Measurements from ENCODE around the gene CENPF.

The CENPF gene

DNA sequence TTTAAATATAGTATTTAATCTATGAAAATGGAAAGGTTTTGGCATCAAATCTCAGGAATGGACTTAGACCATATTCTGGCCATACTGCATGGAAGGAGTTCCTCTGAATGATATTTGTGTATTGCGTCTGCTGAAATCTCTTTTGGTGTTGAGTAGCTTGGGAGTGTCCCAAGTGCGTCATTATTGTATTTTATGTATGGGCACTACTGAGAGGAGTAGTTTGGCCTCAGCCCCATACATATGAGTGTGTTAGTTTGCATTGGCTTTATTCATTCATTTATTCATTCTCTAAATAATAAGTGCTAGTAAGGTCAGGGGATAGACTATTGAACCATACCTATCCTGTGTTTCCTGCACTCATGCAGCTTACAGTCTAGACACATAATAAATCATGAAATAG is 46.6 kb downstream of the CENPF start:
- Histone ChIP-seq H3K79me2 (ENCODE audit: control insufficient read depth, low read length) (no peaks in the 10 kb centered on the region), H3K27me3 (ENCODE audit: control insufficient read depth, low read length) (no peaks in the 10 kb centered on the region), H3F3A (ENCODE audit: control insufficient read depth, insufficient read depth) (no peaks in the 10 kb centered on the region), H3K9me3 (ENCODE audit: control insufficient read depth, insufficient read depth, low read length) (no peaks in the 10 kb centered on the region), H3K4me3 (ENCODE audit: low read length) (no peak overlapping the region), H4K20me1 (ENCODE audit: control insufficient read depth, insufficient read depth, low read depth, low read length) (0 out of 2 replicates have a peak, but pooled peaks cover 3% of the 10 kb centered on the region), H3K4me1 (ENCODE audit: control insufficient read depth, low read length) (no peaks in the 10 kb centered on the region), H3K4me2 (ENCODE audit: low read length) (no peak overlapping the region), H3K9me2 (replicated peaks; ENCODE audit: control insufficient read depth, low read length) (no peaks in the 10 kb centered on the region), H3K36me3 (ENCODE audit: control insufficient read depth, low read length) (peaks cover 95% of the 10 kb centered on the region), H3K27ac (ENCODE audit: low read depth, low read length) (no peak overlapping the region)
- TF ChIP-seq, protein P1, sequence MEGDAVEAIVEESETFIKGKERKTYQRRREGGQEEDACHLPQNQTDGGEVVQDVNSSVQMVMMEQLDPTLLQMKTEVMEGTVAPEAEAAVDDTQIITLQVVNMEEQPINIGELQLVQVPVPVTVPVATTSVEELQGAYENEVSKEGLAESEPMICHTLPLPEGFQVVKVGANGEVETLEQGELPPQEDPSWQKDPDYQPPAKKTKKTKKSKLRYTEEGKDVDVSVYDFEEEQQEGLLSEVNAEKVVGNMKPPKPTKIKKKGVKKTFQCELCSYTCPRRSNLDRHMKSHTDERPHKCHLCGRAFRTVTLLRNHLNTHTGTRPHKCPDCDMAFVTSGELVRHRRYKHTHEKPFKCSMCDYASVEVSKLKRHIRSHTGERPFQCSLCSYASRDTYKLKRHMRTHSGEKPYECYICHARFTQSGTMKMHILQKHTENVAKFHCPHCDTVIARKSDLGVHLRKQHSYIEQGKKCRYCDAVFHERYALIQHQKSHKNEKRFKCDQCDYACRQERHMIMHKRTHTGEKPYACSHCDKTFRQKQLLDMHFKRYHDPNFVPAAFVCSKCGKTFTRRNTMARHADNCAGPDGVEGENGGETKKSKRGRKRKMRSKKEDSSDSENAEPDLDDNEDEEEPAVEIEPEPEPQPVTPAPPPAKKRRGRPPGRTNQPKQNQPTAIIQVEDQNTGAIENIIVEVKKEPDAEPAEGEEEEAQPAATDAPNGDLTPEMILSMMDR (IDR thresholded peaks at IDR 0.05; ENCODE audit: low read depth, low read length, poor library complexity, severe bottlenecking) = no peak
- no peak for TF ChIP-seq EZH2phosphoT487 (IDR thresholded peaks at IDR 0.05; ENCODE audit: borderline replicate concordance, low read length)

DNA sequence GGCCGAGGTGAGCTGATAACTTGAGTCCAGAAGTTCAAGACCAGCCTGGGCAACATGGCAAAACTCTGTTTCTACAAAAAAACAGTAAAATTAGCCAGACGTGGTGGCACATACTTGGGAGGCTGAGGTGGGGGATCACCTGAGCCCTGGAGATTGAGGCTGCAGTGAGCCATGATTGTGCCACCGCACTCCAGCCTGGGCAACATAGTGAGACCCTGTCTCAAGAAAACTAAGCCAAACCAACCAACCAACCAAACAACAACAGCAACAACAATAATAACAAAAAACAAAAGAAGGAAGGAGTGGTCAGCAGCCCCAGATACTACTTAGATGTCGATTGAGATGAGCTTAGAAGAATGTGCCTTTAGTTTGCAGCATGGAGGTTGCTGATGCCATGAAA is 47.7 kb downstream of the CENPF start:
- H3K36me3 ChIP-seq (ENCODE audit: control insufficient read depth, low read length) = peaks cover 95% of the 10 kb centered on the region

DNA sequence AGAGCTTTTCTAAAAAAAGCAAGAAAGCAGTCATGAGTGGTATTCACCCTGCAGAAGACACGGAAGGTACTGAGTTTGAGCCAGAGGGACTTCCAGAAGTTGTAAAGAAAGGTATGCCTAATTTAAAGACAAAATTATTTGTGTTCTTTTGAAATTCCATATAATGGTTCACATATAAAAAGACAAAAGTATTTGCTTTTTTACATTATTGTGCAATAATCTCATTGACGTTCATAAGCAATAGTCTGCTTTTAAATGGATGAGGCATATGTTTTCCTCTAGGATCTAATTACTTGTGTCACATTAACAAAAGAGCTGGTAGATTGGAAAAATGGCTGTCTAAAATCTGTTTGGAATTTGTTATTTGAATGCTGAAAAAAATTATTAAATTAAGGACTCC is 54.3 kb downstream of the CENPF start:
- H3K79me2 ChIP-seq (ENCODE audit: control insufficient read depth, low read length) = peaks cover 3% of the 10 kb centered on the region
- no peaks in the 10 kb centered on the region for H3K9me2 ChIP-seq (replicated peaks; ENCODE audit: control insufficient read depth, low read length)
- no peaks in the 10 kb centered on the region for H3K27me3 ChIP-seq (ENCODE audit: control insufficient read depth, low read length)
- H3K4me2 ChIP-seq (ENCODE audit: low read length) = no peak overlapping the region
- H4K20me1 ChIP-seq (ENCODE audit: control insufficient read depth, insufficient read depth, low read depth, low read length) = 0 out of 2 replicates have a peak, but pooled peaks cover 5% of the 10 kb centered on the region
- no peaks in the 10 kb centered on the region for H3K4me1 ChIP-seq (ENCODE audit: control insufficient read depth, low read length)
- H3K9me3 ChIP-seq (ENCODE audit: control insufficient read depth, insufficient read depth, low read length) = no peaks in the 10 kb centered on the region
- H3K4me3 ChIP-seq (ENCODE audit: low read length) = no peak overlapping the region
- peaks cover 98% of the 10 kb centered on the region for H3K36me3 ChIP-seq (ENCODE audit: control insufficient read depth, low read length)
- no peaks in the 10 kb centered on the region for H3F3A ChIP-seq (ENCODE audit: control insufficient read depth, insufficient read depth)
- TF ChIP-seq, protein P1 (IDR thresholded peaks at IDR 0.05; ENCODE audit: low read depth, low read length, poor library complexity, severe bottlenecking) = no peak
- no peak overlapping the region for H3K27ac ChIP-seq (ENCODE audit: low read depth, low read length)

More for the DNA sequence above, 47.7 kb downstream of the CENPF start:
- Histone ChIP-seq H3K79me2 (ENCODE audit: control insufficient read depth, low read length) (no peaks in the 10 kb centered on the region), H3K4me2 (ENCODE audit: low read length) (no peak overlapping the region), H3K9me3 (ENCODE audit: control insufficient read depth, insufficient read depth, low read length) (no peaks in the 10 kb centered on the region), H3K4me3 (ENCODE audit: low read length) (no peak overlapping the region), H3K27me3 (ENCODE audit: control insufficient read depth, low read length) (no peaks in the 10 kb centered on the region), H3K4me1 (ENCODE audit: control insufficient read depth, low read length) (no peaks in the 10 kb centered on the region), H3K27ac (ENCODE audit: low read depth, low read length) (no peak overlapping the region), H3K9me2 (replicated peaks; ENCODE audit: control insufficient read depth, low read length) (no peaks in the 10 kb centered on the region), H4K20me1 (ENCODE audit: control insufficient read depth, insufficient read depth, low read depth, low read length) (0 out of 2 replicates have a peak, but pooled peaks cover 3% of the 10 kb centered on the region), H3F3A (ENCODE audit: control insufficient read depth, insufficient read depth) (no peaks in the 10 kb centered on the region)
- TF ChIP-seq, protein P1 (IDR thresholded peaks at IDR 0.05; ENCODE audit: low read depth, low read length, poor library complexity, severe bottlenecking) = no peak
- no peak for TF ChIP-seq EZH2phosphoT487 (IDR thresholded peaks at IDR 0.05; ENCODE audit: borderline replicate concordance, low read length)
